NAMALWA (cell line): ENCODE results near the gene ZNF536.

ENCODE experiments used
- DNase-seq: peaks from one replicate; pipeline ENCODE4 v3.0.0-alpha.2; 2015; ENCODE audit warnings: low spot score

The ZNF536 gene

GRCh38 chr19:30563691-30564090 is 191.5 kb downstream of the ZNF536 start:
- DNase-seq, result no peak

DNA sequence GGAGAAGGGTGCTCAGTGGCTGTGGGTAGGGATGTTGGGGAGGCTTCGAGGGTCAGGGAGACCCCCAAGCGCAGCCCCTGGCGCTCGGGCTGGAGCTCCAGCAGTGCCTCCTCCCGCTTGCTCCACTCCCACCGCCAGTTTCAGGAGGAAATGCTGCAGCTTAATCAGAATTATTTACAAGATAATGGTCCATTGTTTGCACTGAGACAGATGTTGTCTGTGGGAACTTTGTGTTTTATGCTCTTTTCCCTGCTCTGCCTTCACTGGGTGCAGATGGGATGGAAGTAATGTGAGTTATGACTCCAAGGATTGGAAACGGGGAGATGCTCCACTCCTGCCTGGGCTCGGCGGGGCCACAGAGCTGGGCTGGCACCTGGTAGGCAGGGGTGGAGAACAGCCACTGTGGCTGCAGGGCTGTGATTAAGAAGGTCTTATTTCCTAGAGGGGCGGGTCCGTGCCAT is 192.4 kb downstream of the ZNF536 start:
- no peak for DNase-seq

GRCh38 chr19:30565636-30566035 is 193.5 kb downstream of the ZNF536 start:
- DNase-seq, result no peak

- no peak for DNase-seq
These were observed 194.7 kb downstream of the ZNF536 start for GRCh38 chr19:30566681-30567420.

DNA sequence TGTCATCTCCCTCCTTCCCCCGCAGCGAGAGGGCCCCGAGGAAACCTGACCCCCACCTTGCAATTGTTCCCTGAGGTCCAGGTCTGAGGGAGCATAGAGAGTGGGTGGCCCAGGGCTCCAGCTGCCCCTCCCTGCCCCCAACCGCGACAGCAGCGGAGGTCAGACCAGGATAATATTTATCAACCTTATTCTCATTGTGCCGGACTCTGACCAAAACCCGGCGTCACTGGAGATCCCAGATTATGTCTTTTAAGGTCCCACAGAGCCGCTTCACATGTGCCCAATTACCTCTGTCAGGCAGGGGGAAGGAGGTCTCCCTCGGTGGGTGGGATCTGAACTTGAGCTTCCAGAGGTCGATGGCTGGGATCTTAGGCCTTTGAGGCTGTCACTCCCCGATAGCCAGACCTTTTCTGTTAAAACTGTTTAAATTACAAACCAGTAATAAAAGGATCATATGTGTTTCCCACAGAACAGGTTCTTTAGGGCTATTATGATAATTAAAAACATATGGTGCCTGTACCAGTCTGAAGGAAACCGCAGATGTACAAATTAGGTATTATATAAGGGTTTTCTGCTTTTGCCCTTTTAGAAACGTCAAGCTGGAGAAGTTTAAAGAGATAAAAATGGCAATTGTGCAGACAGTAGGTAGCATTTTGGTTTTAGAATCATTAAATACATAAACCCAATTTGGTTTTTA is 195.5 kb downstream of the ZNF536 start:
- no peak for DNase-seq

- no peak for DNase-seq
These were observed 198.0 kb downstream of the ZNF536 start for GRCh38 chr19:30570194-30570593.

- DNase-seq, result no peak
These were observed 205.4 kb downstream of the ZNF536 start for GRCh38 chr19:30577551-30578105.

GRCh38 chr19:30579419-30579818 is 207.2 kb downstream of the ZNF536 start:
- no peak for DNase-seq

DNA sequence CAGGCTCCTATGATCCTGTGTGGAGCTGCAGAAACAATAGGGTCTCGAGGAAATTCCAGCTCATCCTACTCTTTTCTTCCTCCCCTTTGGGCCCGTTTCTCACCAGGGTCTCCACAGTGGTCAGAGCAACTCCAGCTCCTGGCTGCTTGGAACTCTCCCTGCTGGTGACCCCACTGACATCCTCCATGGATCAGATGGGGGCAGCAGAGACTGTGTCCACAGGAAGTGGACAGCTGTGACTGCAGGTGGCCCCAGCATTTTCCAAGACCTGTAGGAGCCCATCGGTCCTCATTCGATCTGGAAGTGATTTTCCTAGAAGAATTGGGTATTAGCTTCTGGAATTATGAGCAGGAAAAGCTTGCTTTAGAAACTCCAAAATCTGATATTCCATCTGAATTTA is 208.5 kb downstream of the ZNF536 start:
- DNase-seq, result no peak

GRCh38 chr19:30584090-30584489 is 211.9 kb downstream of the ZNF536 start:
- no peak for DNase-seq

DNA sequence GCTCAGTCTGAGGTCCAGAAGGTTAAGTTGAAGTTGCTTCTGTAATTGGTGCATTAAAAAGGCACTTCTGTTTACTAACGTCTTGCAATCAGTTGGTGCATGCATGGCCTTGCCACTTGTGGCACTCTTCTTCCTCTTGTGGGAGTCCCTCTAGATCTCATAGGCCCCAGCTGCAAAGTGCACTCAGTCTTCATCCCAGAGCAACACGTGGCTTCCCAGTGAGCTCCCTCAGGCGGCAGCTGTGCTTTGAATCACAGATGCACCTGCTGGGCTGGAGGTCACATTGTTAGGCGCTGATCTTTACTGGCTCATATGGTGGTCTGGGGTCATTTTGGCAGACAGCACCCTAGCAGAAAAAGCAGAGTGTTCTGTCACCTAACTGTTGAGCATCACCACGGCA is 215.7 kb downstream of the ZNF536 start:
- peak; percentile 2 for DNase-seq

GRCh38 chr19:30590596-30591229 is 218.5 kb downstream of the ZNF536 start:
- no peak for DNase-seq

GRCh38 chr19:30593356-30593755 is 221.2 kb downstream of the ZNF536 start:
- DNase-seq, result no peak

- DNase-seq, result no peak
These were observed 222.0 kb downstream of the ZNF536 start for GRCh38 chr19:30593975-30594745.

GRCh38 chr19:30596268-30596667 is 224.1 kb downstream of the ZNF536 start:
- DNase-seq, result no peak

DNA sequence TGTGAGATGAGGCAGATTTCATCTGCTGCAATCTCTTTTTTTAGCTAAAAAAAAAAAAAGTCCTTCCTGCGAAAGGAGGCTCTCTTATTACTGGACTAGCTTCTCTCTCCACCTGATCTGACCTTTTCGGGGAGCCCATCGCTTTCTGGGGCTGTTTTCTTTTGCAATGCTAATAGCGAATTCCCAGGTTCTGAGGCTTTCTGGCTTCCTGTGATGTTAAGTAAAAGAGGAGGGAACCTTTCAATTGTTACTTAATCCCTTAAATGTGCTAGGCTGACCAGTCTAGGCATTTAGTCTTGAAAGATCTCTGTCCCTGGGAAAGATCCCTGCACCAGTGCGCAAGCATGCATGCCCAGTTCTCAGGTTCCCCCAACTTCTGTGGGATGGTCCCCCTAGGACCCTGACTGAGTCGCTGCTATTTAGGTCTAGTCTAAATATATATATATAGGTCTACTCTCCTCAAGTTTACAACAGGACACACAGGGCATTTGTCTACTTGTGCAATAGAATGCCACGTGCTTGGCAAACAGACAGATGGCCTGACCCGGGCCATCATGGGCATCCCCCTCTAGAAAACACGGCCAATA is 224.7 kb downstream of the ZNF536 start:
- DNase-seq, result no peak

GRCh38 chr19:30598688-30599087 is 226.5 kb downstream of the ZNF536 start:
- no peak for DNase-seq

- DNase-seq, result no peak
These were observed 230.6 kb downstream of the ZNF536 start for GRCh38 chr19:30602661-30603350.

GRCh38 chr19:30604657-30605056 is 232.5 kb downstream of the ZNF536 start:
- DNase-seq, result no peak

DNA sequence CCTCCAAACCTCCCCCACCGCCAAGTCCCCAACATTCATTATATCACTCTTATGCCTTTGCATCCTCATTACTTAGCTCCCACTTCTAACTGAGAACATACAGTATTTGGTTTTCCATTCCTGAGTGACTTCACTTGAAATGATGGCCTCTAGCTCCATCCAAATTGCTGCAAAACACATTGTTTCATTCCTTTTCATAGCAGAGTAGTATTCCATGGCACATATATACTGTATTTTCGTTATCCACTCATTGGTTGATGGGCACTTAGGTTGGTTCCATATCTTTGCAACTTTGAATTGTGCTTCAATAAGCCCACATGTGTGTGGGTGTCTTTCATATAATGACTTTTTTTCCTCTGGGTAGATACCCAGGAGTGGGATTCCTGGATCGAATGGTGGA is 233.1 kb downstream of the ZNF536 start:
- no peak for DNase-seq
